Astrocyte of the hippocampus (primary cell): Measurements from ENCODE around the gene DIP2C.

Source experiments
- DNase-seq: peaks from one replicate; pipeline ENCODE4 v3.0.0; 2011; ENCODE audit warnings: low read depth, low spot score

Gene DIP2C

GRCh38 chr10:554182-554848 lies 135.2 kb downstream of the DIP2C start:
- no peak for DNase-seq

- DNase-seq = no peak
These were observed 136.2 kb downstream of the DIP2C start for GRCh38 chr10:553233-553632.

GRCh38 chr10:552679-553078 lies 136.8 kb downstream of the DIP2C start:
- DNase-seq = no peak

GRCh38 chr10:551373-552252 lies 137.9 kb downstream of the DIP2C start:
- no peak for DNase-seq

- DNase-seq = no peak
These were observed 138.6 kb downstream of the DIP2C start for GRCh38 chr10:550665-551372.

GRCh38 chr10:549391-549790 lies 140.1 kb downstream of the DIP2C start:
- DNase-seq = no peak

GRCh38 chr10:548238-548901 lies 141.1 kb downstream of the DIP2C start:
- no peak for DNase-seq

GRCh38 chr10:547591-548081 lies 141.8 kb downstream of the DIP2C start:
- DNase-seq = no peak

- peak; percentile 33 for DNase-seq
These were observed 142.4 kb downstream of the DIP2C start for GRCh38 chr10:546971-547590.

GRCh38 chr10:546451-546850 lies 143.0 kb downstream of the DIP2C start:
- DNase-seq = no peak

- DNase-seq = no peak
These were observed 145.3 kb downstream of the DIP2C start for GRCh38 chr10:543862-544822.

- DNase-seq = no peak
These were observed 146.3 kb downstream of the DIP2C start for GRCh38 chr10:543131-543530.

GRCh38 chr10:541750-542371 lies 147.6 kb downstream of the DIP2C start:
- no peak for DNase-seq

GRCh38 chr10:541041-541440 lies 148.4 kb downstream of the DIP2C start:
- DNase-seq = no peak

- DNase-seq = peak; percentile 57
These were observed 150.6 kb downstream of the DIP2C start for GRCh38 chr10:538895-539294.

GRCh38 chr10:536935-537334 lies 152.5 kb downstream of the DIP2C start:
- no peak for DNase-seq

- DNase-seq = peak; percentile 29
These were observed 153.0 kb downstream of the DIP2C start for GRCh38 chr10:536371-536925.

GRCh38 chr10:535952-536351 lies 153.5 kb downstream of the DIP2C start:
- no peak for DNase-seq

GRCh38 chr10:535051-535450 lies 154.4 kb downstream of the DIP2C start:
- no peak for DNase-seq
